H9 (cell line): ENCODE data around the gene ERC1. TPM values are rescaled to one million over a fixed set of nuclear protein-coding genes. Genes with fewer than 3 reads are reported as not detected.

Source experiments
- DNase-seq: peaks from one replicate; pipeline ENCODE4 v3.0.0-alpha.2; 2017
- H2AFZ ChIP-seq: one replicate; pipeline ENCODE4 v1.6.1; 2013; ENCODE audit warnings: mild to moderate bottlenecking, low read length, control low read depth, moderate library complexity
- H2AK5ac ChIP-seq: 2 replicates; pipeline ENCODE4 v1.6.1; 2013; ENCODE audit warnings: low read length, control low read depth, mixed read lengths; ENCODE audit not compliant: insufficient read length
- H2BK120ac ChIP-seq: one replicate; pipeline ENCODE4 v1.6.1; 2013; ENCODE audit warnings: low read depth, mild to moderate bottlenecking, low read length, control low read depth, inconsistent platforms; ENCODE audit not compliant: poor library complexity, severe bottlenecking
- H2BK12ac ChIP-seq: 2 replicates; pipeline ENCODE4 v1.6.1; 2013; ENCODE audit warnings: low read length, control low read depth, mixed read lengths, low read depth; ENCODE audit not compliant: insufficient read length
- H2BK15ac ChIP-seq: 2 replicates; pipeline ENCODE4 v1.6.1; 2013; ENCODE audit warnings: low read depth, low read length, control low read depth
- H2BK20ac ChIP-seq: one replicate; pipeline ENCODE4 v1.6.1; 2013; ENCODE audit warnings: low read depth, mild to moderate bottlenecking, low read length, control low read depth, inconsistent platforms; ENCODE audit not compliant: poor library complexity, severe bottlenecking
- H2BK5ac ChIP-seq: 2 replicates; pipeline ENCODE4 v1.6.1; 2013; ENCODE audit warnings: low read length, control low read depth, mixed read lengths; ENCODE audit not compliant: insufficient read length
- H3K14ac ChIP-seq: 2 replicates; pipeline ENCODE4 v1.6.1; 2013; ENCODE audit warnings: low read length, control low read depth; ENCODE audit not compliant: insufficient read depth
- H3K18ac ChIP-seq: 2 replicates; pipeline ENCODE4 v1.6.1; 2013; ENCODE audit warnings: low read depth, mild to moderate bottlenecking, mixed read lengths, low read length, control low read depth; ENCODE audit not compliant: insufficient read length
- H3K23ac ChIP-seq: 2 replicates; pipeline ENCODE4 v1.6.1; 2013; ENCODE audit warnings: low read length, control low read depth, mixed read lengths, low read depth; ENCODE audit not compliant: insufficient read length
- H3K23me2 ChIP-seq: 2 replicates; pipeline ENCODE4 v1.6.1; 2013; ENCODE audit warnings: low read depth, mild to moderate bottlenecking, mixed read lengths, low read length, control low read depth; ENCODE audit not compliant: insufficient read length, poor library complexity, severe bottlenecking
- H3K27ac ChIP-seq: 2 replicates; pipeline ENCODE4 v1.5.1; 2013; ENCODE audit warnings: low read length, control low read depth, mixed read lengths, low read depth; ENCODE audit not compliant: insufficient read length
- H3K27me3 ChIP-seq: 2 replicates; pipeline ENCODE4 v1.6.1; 2013; ENCODE audit warnings: low read length, control low read depth, inconsistent platforms; ENCODE audit not compliant: insufficient read depth
- H3K4ac ChIP-seq: 2 replicates; pipeline ENCODE4 v1.6.1; 2013; ENCODE audit warnings: low read depth, mild to moderate bottlenecking, control low read depth, inconsistent platforms, low read length, moderate library complexity
- H3K4me1 ChIP-seq: 2 replicates; pipeline ENCODE4 v1.6.1; 2013; ENCODE audit warnings: low read length, control low read depth, inconsistent platforms; ENCODE audit not compliant: insufficient read depth
- H3K4me2 ChIP-seq: 2 replicates; pipeline ENCODE4 v1.6.1; 2013; ENCODE audit warnings: low read length, control low read depth, mixed read lengths; ENCODE audit not compliant: insufficient read length, insufficient read depth
- H3K56ac ChIP-seq: 2 replicates; pipeline ENCODE4 v1.6.1; 2013; ENCODE audit warnings: low read depth, mild to moderate bottlenecking, mixed read lengths, low read length, control low read depth; ENCODE audit not compliant: insufficient read length
- H3K79me1 ChIP-seq: 2 replicates; pipeline ENCODE4 v1.6.1; 2013; ENCODE audit warnings: low read depth, mild to moderate bottlenecking, moderate library complexity, low read length, control low read depth, inconsistent platforms; ENCODE audit not compliant: insufficient read depth, poor library complexity, severe bottlenecking
- H3K79me2 ChIP-seq: 2 replicates; pipeline ENCODE4 v1.6.1; 2013; ENCODE audit warnings: low read length, control low read depth, inconsistent platforms; ENCODE audit not compliant: insufficient read depth
- H3K9ac ChIP-seq: 2 replicates; pipeline ENCODE4 v1.6.1; 2013; ENCODE audit warnings: low read length, control low read depth, mixed read lengths; ENCODE audit not compliant: insufficient read length; ENCODE audit errors: extremely low read depth
- H3K9me3 ChIP-seq: one replicate; pipeline ENCODE4 v1.6.1; 2013; ENCODE audit warnings: low read depth, low read length, inconsistent platforms; ENCODE audit not compliant: control insufficient read depth
- H3T11ph ChIP-seq: one replicate; pipeline ENCODE4 v1.6.1; 2013; ENCODE audit warnings: mild to moderate bottlenecking, low read length, control low read depth, inconsistent platforms
- H4K20me1 ChIP-seq: one replicate; pipeline ENCODE4 v1.6.1; 2013; ENCODE audit not compliant: control insufficient read depth, insufficient read length, insufficient read depth
- H4K5ac ChIP-seq: 2 replicates; pipeline ENCODE4 v1.6.1; 2013; ENCODE audit warnings: low read depth, mild to moderate bottlenecking, mixed read lengths, low read length, control low read depth; ENCODE audit not compliant: insufficient read length
- H4K8ac ChIP-seq: replicated peaks from 2 replicates; pipeline ENCODE4 v1.6.1; 2013; ENCODE audit warnings: low read length, control low read depth, mixed read lengths, low read depth; ENCODE audit not compliant: insufficient read length
- H4K91ac ChIP-seq: 2 replicates; pipeline ENCODE4 v1.6.1; 2013; ENCODE audit warnings: low read depth, mild to moderate bottlenecking, moderate library complexity, mixed read lengths, low read length, control low read depth; ENCODE audit not compliant: insufficient read length
- H3K27ac Mint-ChIP-seq, 3 experiments: 2 replicates in 2 of 3; 3 replicates in 1 of 3; pipeline ENCODE4 v1.8.0; 2020 to 2021; ENCODE audit warnings: mixed read lengths in 3 of 3, mild to moderate bottlenecking in 1 of 3, moderate library complexity in 1 of 3
- H3K27me3 Mint-ChIP-seq: 2 replicates; pipeline ENCODE4 v1.8.0; 2021; ENCODE audit warnings: low read depth, mild to moderate bottlenecking, moderate library complexity, mixed read lengths
- H3K36me3 Mint-ChIP-seq, 3 experiments: 2 replicates in 2 of 3; 3 replicates in 1 of 3; pipeline ENCODE4 v1.8.0; 2020 to 2021; ENCODE audit warnings: low read depth in 3 of 3, mixed read lengths in 3 of 3; ENCODE audit not compliant: insufficient read depth in 1 of 3
- H3K4me1 Mint-ChIP-seq, 2 experiments: 2 replicates each; pipeline ENCODE4 v1.8.0; 2020; ENCODE audit warnings: mixed read lengths in 2 of 2
- H3K4me3 Mint-ChIP-seq, 2 experiments: 2 replicates in 1 of 2; 3 replicates in 1 of 2; pipeline ENCODE4 v1.8.0; 2020 to 2021; ENCODE audit warnings: mild to moderate bottlenecking in 2 of 2, mixed read lengths in 2 of 2, moderate library complexity in 1 of 2
- H3K9me3 Mint-ChIP-seq, 2 experiments: 2 replicates in 1 of 2; 3 replicates in 1 of 2; pipeline ENCODE4 v1.8.0; 2020; ENCODE audit warnings: mild to moderate bottlenecking in 2 of 2, mixed read lengths in 2 of 2, moderate library complexity in 1 of 2
- CTCF ChIP-seq: fragments of 200-600 bp; sonication (generic); conservative IDR thresholded peaks from 3 replicates; pipeline ENCODE4 v1.8.0; 2021; ENCODE audit warnings: antibody characterized with exemption, mild to moderate bottlenecking
- WGBS: extraction: QIAGEN DNeasy Blood & Tissue Kit; methylation state at CpG from one replicate; pipeline ENCODE4 v1.1.7; 2013; ENCODE audit warnings: missing lambda C conversion rate, low lambda C conversion rate, mixed read lengths; ENCODE audit not compliant: insufficient read length; ENCODE audit errors: extremely low coverage; 5-methylcytosine and 5-hydroxymethylcytosine counted together
- total RNA-seq: library from RNA; stranded (reverse); gene quantifications from 2 replicates; pipeline ENCODE4 v1.2.1, GENCODE V29; 2021

Gene ERC1
- total RNA-seq, 1 experiment from 2014 or later = 51.2 TPM

GRCh38 chr12:1218369-1218768, 227.3 kb downstream of the ERC1 start:
- no peak overlapping the region for H3K4me3 Mint-ChIP-seq
- WGBS = no CpG with 5 or more reads among the region's 2 CpGs

More at GRCh38 chr12:1218369-1218768, 227.3 kb downstream of the ERC1 start:
- no peak overlapping the region for H2BK5ac ChIP-seq
- no peak overlapping the region for H3K27ac Mint-ChIP-seq
- no peaks in the 10 kb centered on the region for H3K4me1 Mint-ChIP-seq
- H3K23ac ChIP-seq = no peak overlapping the region
- no peaks in the 10 kb centered on the region for H3K79me1 ChIP-seq
- no peaks in the 10 kb centered on the region for H3K27me3 Mint-ChIP-seq
- no peaks in the 10 kb centered on the region for H3K9me3 ChIP-seq
- no peak overlapping the region for H3T11ph ChIP-seq
- no peaks in the 10 kb centered on the region for H3K4me1 ChIP-seq
- DNase-seq = no peak
- no peak overlapping the region for H3K18ac ChIP-seq
- no peak overlapping the region for H2BK20ac ChIP-seq
- no peak overlapping the region for H3K4ac ChIP-seq
- H4K20me1 ChIP-seq = no peaks in the 10 kb centered on the region
- no peak overlapping the region for H3K4me2 ChIP-seq
- H3K9me3 Mint-ChIP-seq = no peaks in the 10 kb centered on the region
- no peak overlapping the region for H4K5ac ChIP-seq
- H3K23me2 ChIP-seq = no peaks in the 10 kb centered on the region
- H2BK15ac ChIP-seq = no peak overlapping the region
- H2BK12ac ChIP-seq = no peak overlapping the region
- TF ChIP-seq CTCF = no peak
- H3K36me3 Mint-ChIP-seq = no peaks in the 10 kb centered on the region
- H3K14ac ChIP-seq = no peak overlapping the region
- no peaks in the 10 kb centered on the region for H3K79me2 ChIP-seq
- H2BK120ac ChIP-seq = no peak overlapping the region
- H2AK5ac ChIP-seq = no peak overlapping the region
- H3K56ac ChIP-seq = no peak overlapping the region
- no peak overlapping the region for H4K8ac ChIP-seq
- no peak overlapping the region for H2AFZ ChIP-seq
- no peak overlapping the region for H3K9ac ChIP-seq
- no peak overlapping the region for H3K27ac ChIP-seq
- H4K91ac ChIP-seq = no peak overlapping the region
- no peaks in the 10 kb centered on the region for H3K27me3 ChIP-seq
